ENCODE measurements around the gene CSNK1G2.

GRCh38 chr19:1917926-1918325 lies 23.0 kb upstream of the CSNK1G2 start:
- TF ChIP-seq CTCF (IDR thresholded peaks at IDR 0.05) = no peak
- no peak for TF ChIP-seq POLR2A (IDR thresholded peaks at IDR 0.05)

Measured in Peyer's patch (tissue), 4 donors.